Adrenal gland (tissue), 12 donors: ENCODE measurements around the gene AGTPBP1. TPM values are rescaled to one million over a fixed set of nuclear protein-coding genes. Genes with fewer than 3 reads are reported as not detected.

ENCODE experiments used
- DNase-seq, 7 donors: peaks; one replicate each; pipeline ENCODE4 v3.0.0-alpha.2; 2019 to 2020
- H3K27ac ChIP-seq, 5 donors: fragments of 200-600 bp; sonication (generic) in 4 of 5; 1 replicate in 3 of 5; 2 replicates in 2 of 5; pipeline versions ENCODE4 v1.5.1 to v1.8.0; 2016 to 2020; ENCODE audit warnings: mild to moderate bottlenecking in 1 of 5
- H3K27me3 ChIP-seq: fragments of 200-600 bp; 2 replicates; pipeline ENCODE4 v1.8.0; 2021
- H3K36me3 ChIP-seq, 2 donors: fragments of 200-600 bp; replicated peaks in 1 of 2; 1 replicate in 1 of 2; 2 replicates in 1 of 2; pipeline versions ENCODE4 v1.5.1 to v1.8.0; 2018 to 2022
- H3K4me1 ChIP-seq, 2 donors: fragments of 200-600 bp; replicated peaks in 1 of 2; 1 replicate in 1 of 2; 2 replicates in 1 of 2; pipeline versions ENCODE4 v1.5.1 to v1.8.0; 2018 to 2021
- H3K4me3 ChIP-seq, 4 donors: fragments of 200-600 bp; sonication (generic) in 3 of 4; one replicate each; pipeline ENCODE4 v1.5.1; 2016 to 2018
- H3K9me3 ChIP-seq, 3 donors: fragments of 200-600 bp; sonication (generic) in 1 of 3; replicated peaks in 1 of 3; 1 replicate in 2 of 3; 2 replicates in 1 of 3; pipeline versions ENCODE4 v1.5.1 to v1.8.0; 2016 to 2021
- POLR2A ChIP-seq, 2 donors: fragments of 450-650 bp; IDR thresholded peaks; one replicate each; pipeline ENCODE4 v1.6.1; 2017; ENCODE audit warnings: antibody characterized with exemption in 2 of 2, mild to moderate bottlenecking in 2 of 2, moderate library complexity in 1 of 2
- WGBS, 4 donors: extraction: QIAGEN DNeasy Blood & Tissue Kit in 2 of 4; methylation state at CpG; one replicate each; pipeline versions ENCODE4 v1.1.5 to v1.1.7; 2013 to 2017; 5-methylcytosine and 5-hydroxymethylcytosine counted together
- intact Hi-C, 2 donors: fragments of 100-400 bp; cut with DNase I; formaldehyde crosslinking; loops; one replicate each; pipeline versions ENCODE4 v1.14.1 to v1.15.0; 2022 to 2023
- polyA plus RNA-seq, 3 donors: library from polyadenylated mRNA; stranded (reverse); fragments of 200-250 nt in 2 of 3; fragments of 350-450 nt in 1 of 3; fragmentation: Illumina TruSeq in 1 of 3; extraction: RNeasy Lipid Tissue Mini Kit (QIAGEN cat#74804) in 1 of 3; gene quantifications; one replicate each; pipeline ENCODE4 v1.2.3, GENCODE V29; 2013 to 2014
- total RNA-seq, 9 donors: library from RNA; depleted of rRNA in 4 of 9; stranded (reverse); fragments of >200 nt in 4 of 9; fragments of 120-200 nt in 1 of 9; fragmentation: NEBNext Ultra II Directional in 1 of 9; extraction: Animal tissue kit (Norgen Biotek cat#: 25700) in 1 of 9; gene quantifications; one replicate each; pipeline versions ENCODE4 v1.1.0 to v1.2.4, GENCODE V29; 2013 to 2023
- TF ChIP-seq, protein P1 (sequence below), 6 experiments: fragments of 450-650 bp in 4 of 6; fragments of 200-600 bp in 2 of 6; sonication (generic) in 1 of 6; IDR thresholded peaks; 1 replicate in 5 of 6; 2 replicates in 1 of 6; pipeline versions ENCODE4 v1.5.1 to v1.8.0; 2016 to 2021; ENCODE audit warnings: antibody characterized with exemption in 6 of 6, mild to moderate bottlenecking in 2 of 6, moderate library complexity in 1 of 6
- donor health status: healthy with polysubstance abuse.
- donor health status: Bipolar disorder and iron deficiency.
- donor health status: DM: yes; HTN: yes; CAD: no.
- donor health status: DM: no; HTN: no; CAD: no.
- donor health status: DM: no; HTN: no; CAD: no.
- donor health status: DM: yes; HTN: yes; CAD: no.

AGTPBP1 gene
- total and polyA plus RNA-seq, 12 donors, result 4.2 to 27.5 (median 11.6) TPM

DNA sequence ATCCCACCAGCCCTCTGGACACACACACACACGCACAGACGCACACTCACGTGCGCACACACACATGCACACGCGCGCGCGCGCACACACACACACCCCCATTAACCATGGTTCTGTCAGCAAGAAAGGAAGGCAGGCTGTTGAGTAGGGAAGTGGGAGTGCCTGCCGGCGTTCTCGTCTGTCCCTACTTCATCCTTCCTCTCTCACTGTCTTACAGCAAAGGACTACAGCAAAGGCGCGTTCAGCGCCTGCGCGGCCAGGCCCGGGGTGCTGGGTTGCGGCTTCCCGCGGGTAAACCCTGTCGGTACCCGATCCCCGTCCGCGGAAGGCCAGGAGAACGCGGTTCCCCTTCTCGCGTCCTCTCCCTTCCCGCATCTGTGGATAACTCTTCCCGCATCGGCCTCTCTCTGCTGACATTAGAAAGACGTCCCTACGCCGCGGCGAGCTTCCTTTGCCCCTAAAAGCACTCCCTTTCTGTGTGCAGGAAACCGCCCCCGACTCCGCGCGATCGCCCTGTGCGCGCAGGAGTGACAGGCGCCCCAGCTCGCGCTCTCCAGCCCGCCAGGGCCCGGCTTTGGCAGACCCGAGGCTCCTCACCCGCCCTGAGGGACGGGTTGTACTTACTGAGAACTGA, 219.2 kb downstream of the AGTPBP1 start:
- H3K27ac ChIP-seq, result peak overlapping the region in 4 of 5 donors; percentile 10 to 79 (median 56)

DNA sequence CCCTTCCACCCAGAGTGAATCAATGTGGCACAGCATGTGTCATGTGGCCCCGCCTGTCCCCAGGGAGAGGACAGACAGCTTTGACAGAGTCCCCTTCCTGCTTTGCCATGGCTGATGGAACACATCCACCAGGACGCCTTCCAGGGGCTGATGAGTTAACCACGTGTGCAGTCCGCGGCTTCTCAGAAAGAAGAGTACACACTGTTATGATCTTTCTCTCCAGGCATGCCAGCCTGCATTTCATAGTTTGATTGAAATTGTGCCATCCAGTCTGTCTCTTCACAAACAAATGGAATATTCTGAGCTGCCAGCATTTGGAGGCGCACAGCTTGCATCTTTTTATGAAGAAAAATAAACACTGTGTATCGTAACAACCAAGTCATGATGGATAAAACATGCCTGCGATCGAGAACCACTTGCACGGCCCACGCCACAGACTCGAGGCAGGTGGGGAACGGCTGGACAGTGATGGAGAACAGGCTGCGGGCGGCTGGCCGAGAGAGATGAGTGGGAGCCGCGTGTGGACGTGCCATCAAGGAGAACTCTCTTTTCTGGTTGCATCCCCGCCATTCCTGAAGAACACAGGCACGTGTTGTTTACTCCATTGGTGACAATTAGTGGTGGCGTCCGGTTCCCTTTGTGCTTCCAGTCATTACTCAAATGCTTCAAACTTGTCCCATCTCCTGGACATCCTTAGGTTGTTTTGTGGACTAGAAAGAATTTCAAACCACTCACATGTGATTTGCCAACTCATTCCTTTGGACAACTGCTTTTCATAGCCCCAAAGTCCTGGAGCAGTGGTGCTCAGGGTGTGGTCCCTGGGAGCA, 220.2 kb downstream of the AGTPBP1 start:
- Histone ChIP-seq H3K27me3 (no peaks in the 10 kb centered on the region), H3K4me1 (peaks cover 0 to 4% of the 10 kb centered on the region in 2 donors), H3K4me3 (no peak overlapping the region), H3K27ac (peak overlapping the region in 1 of 5 donors; percentile 79), H3K9me3 (no peaks in the 10 kb centered on the region), H3K36me3 (no peaks in the 10 kb centered on the region)
- WGBS, 4 donors, result 71 to 84% (median 83%) methylated on average over 22 to 23 of the region's 23 CpGs
- TF ChIP-seq POLR2A (IDR thresholded peaks at IDR 0.05), result no peak
- TF ChIP-seq, protein P1, sequence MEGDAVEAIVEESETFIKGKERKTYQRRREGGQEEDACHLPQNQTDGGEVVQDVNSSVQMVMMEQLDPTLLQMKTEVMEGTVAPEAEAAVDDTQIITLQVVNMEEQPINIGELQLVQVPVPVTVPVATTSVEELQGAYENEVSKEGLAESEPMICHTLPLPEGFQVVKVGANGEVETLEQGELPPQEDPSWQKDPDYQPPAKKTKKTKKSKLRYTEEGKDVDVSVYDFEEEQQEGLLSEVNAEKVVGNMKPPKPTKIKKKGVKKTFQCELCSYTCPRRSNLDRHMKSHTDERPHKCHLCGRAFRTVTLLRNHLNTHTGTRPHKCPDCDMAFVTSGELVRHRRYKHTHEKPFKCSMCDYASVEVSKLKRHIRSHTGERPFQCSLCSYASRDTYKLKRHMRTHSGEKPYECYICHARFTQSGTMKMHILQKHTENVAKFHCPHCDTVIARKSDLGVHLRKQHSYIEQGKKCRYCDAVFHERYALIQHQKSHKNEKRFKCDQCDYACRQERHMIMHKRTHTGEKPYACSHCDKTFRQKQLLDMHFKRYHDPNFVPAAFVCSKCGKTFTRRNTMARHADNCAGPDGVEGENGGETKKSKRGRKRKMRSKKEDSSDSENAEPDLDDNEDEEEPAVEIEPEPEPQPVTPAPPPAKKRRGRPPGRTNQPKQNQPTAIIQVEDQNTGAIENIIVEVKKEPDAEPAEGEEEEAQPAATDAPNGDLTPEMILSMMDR (IDR thresholded peaks at IDR 0.05), result no peak
- DNase-seq, result no peak
- intact Hi-C loops, result no loop called here

More for the DNA sequence above, 219.2 kb downstream of the AGTPBP1 start:
- intact Hi-C loops, result no loop called here
- whole genome bisulfite sequencing, 4 donors, result 2 to 6% (median 3%) methylated on average over 29 to 55 of the region's 55 CpGs
- DNase-seq, result peak in 6 of 7 donors; percentile 27 to 71 (median 35)
- H3K4me3 ChIP-seq, result peak overlapping the region in 1 of 4 donors; percentile 37
- peaks cover 0 to 4% of the 10 kb centered on the region in 2 donors for H3K4me1 ChIP-seq
- no peaks in the 10 kb centered on the region for H3K27me3 ChIP-seq
- no peaks in the 10 kb centered on the region for H3K9me3 ChIP-seq
- no peaks in the 10 kb centered on the region for H3K36me3 ChIP-seq
- TF ChIP-seq, protein P1 (IDR thresholded peaks at IDR 0.05), result no peak
- peak in 1 of 2 donors; percentile 6 for TF ChIP-seq POLR2A (IDR thresholded peaks at IDR 0.05)

DNA sequence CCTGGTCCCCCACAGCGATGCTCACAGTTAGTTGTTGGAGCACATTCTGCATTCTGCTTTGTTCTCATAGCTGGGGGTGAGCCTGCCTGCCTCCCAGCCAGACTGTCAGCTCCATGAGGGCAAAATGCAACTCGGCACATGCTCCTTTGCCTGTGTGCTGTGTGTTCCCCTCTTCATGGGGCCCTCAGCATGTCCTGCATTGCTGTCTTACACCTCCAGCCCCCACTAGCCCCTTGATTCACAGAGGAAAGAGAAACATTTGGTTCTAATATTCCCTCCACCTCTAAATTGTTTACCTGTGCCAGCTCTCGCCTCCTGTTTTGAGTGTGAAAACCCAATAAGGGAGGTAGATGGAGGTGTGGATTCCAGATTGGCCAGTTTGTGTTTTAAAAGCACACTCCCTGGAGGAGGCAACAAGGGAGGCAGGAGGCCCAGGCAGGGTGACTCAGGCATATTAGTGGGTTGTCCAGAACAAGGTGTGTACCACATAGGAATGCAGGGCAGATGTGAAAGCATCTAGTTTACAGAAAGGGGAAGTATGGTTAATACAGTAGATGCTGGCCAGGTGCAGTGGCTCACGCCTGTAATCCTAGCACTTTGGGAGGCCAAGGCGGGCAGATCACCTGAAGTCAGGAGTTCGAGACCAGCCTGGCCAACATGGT, 224.6 kb downstream of the AGTPBP1 start:
- DNase-seq, result no peak
- peaks cover 0 to 2% of the 10 kb centered on the region in 2 donors for H3K4me1 ChIP-seq
- H3K27ac ChIP-seq, result no peak overlapping the region
- no peaks in the 10 kb centered on the region for H3K36me3 ChIP-seq
- H3K9me3 ChIP-seq, result no peaks in the 10 kb centered on the region
- intact Hi-C loops, result no loop called here
- TF ChIP-seq, protein P1 (IDR thresholded peaks at IDR 0.05), result no peak
- TF ChIP-seq POLR2A (IDR thresholded peaks at IDR 0.05), result no peak
- H3K4me3 ChIP-seq, result no peak overlapping the region
- no peaks in the 10 kb centered on the region for H3K27me3 ChIP-seq
- 72 to 82% (median 81%) methylated on average over 6 of the region's 6 CpGs for WGBS, 4 donors

DNA sequence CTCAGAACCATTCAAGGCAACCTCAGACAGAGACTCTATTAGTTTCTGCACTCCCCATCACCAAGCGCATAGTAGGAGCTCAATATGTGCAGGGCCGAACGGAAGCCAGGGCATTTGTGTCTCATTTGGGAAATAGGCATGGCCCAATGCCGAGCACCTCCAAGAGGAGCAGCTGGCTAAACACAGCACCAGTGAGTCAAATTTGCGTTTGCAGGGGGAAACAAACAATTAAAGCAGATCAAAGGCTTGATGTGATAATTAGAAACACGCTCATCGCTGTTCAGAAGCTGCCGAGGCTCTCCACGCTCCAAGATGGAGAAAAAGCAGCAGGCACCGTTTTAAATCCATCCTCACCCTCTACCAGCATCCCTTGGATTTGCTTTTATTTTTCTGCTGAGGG, 225.3 kb downstream of the AGTPBP1 start:
- TF ChIP-seq POLR2A (IDR thresholded peaks at IDR 0.05), result no peak
- TF ChIP-seq, protein P1 (IDR thresholded peaks at IDR 0.05), result no peak
- H3K9me3 ChIP-seq, result no peaks in the 10 kb centered on the region
- DNase-seq, result no peak
- intact Hi-C loops, result no loop called here
- no peak overlapping the region for H3K27ac ChIP-seq
- no peaks in the 10 kb centered on the region for H3K27me3 ChIP-seq
- no peaks in the 10 kb centered on the region for H3K4me1 ChIP-seq
- H3K36me3 ChIP-seq, result no peaks in the 10 kb centered on the region
- 64 to 69% (median 68%) methylated on average over 9 to 10 of the region's 10 CpGs for WGBS, 4 donors
- H3K4me3 ChIP-seq, result no peak overlapping the region
